Gastroesophageal sphincter (tissue), 4 donors: ENCODE results near the gene GRID1. TPM values are rescaled to one million over a fixed set of nuclear protein-coding genes. Genes with fewer than 3 reads are reported as not detected.

ENCODE experiments used
- ATAC-seq: fragments of 150-250 bp; one replicate; pipeline ENCODE4 v1.9.1; 2016; ENCODE audit warnings: mild to moderate bottlenecking, moderate library complexity
- H3K27ac ChIP-seq, 4 donors: fragments of 200-600 bp; sonication (generic) in 3 of 4; 1 replicate in 3 of 4; 2 replicates in 1 of 4; pipeline ENCODE4 v1.5.1; 2016 to 2019
- H3K27me3 ChIP-seq: fragments of 200-600 bp; sonication (generic); one replicate; pipeline ENCODE4 v1.5.1; 2019
- H3K36me3 ChIP-seq, 2 donors: fragments of 200-600 bp; sonication (generic); one replicate each; pipeline ENCODE4 v1.5.1; 2019; ENCODE audit warnings: control low read depth in 1 of 2
- H3K4me1 ChIP-seq, 3 donors: fragments of 200-600 bp; sonication (generic); 1 replicate in 2 of 3; 2 replicates in 1 of 3; pipeline ENCODE4 v1.5.1; 2016 to 2019; ENCODE audit warnings: control low read depth in 2 of 3
- H3K4me3 ChIP-seq, 2 donors: fragments of 200-600 bp; sonication (generic); one replicate each; pipeline ENCODE4 v1.5.1; 2019; ENCODE audit warnings: mild to moderate bottlenecking in 1 of 2, moderate library complexity in 1 of 2
- H3K9me3 ChIP-seq, 3 donors: fragments of 200-600 bp; sonication (generic); one replicate each; pipeline ENCODE4 v1.5.1; 2017 to 2019; ENCODE audit warnings: control low read depth in 2 of 3
- EP300 ChIP-seq: sonication (generic); formaldehyde crosslinking; IDR thresholded peaks from one replicate; pipeline ENCODE4 v1.6.1; 2017; ENCODE audit warnings: antibody characterized with exemption, mild to moderate bottlenecking
- POLR2A ChIP-seq, 2 donors: fragments of 450-650 bp; IDR thresholded peaks; one replicate each; pipeline ENCODE4 v1.6.1; 2017; ENCODE audit warnings: antibody characterized with exemption in 2 of 2, mild to moderate bottlenecking in 2 of 2, moderate library complexity in 1 of 2
- POLR2AphosphoS5 ChIP-seq: sonication (generic); formaldehyde crosslinking; IDR thresholded peaks from one replicate; pipeline ENCODE4 v1.6.1; 2017; ENCODE audit warnings: antibody characterized with exemption
- WGBS, 2 donors: methylation state at CpG; one replicate each; pipeline ENCODE4 v1.1.5; 2018; ENCODE audit warnings: low coverage in 1 of 2; 5-methylcytosine and 5-hydroxymethylcytosine counted together
- total RNA-seq, 4 donors: library from RNA; depleted of rRNA; stranded (reverse); fragments of >200 nt; gene quantifications; one replicate each; pipeline ENCODE4 v1.1.0, GENCODE V29; 2016
- TF ChIP-seq, protein P1 (sequence below), 4 experiments: fragments of 200-600 bp in 2 of 4; fragments of 450-650 bp in 2 of 4; sonication (generic) in 1 of 4; IDR thresholded peaks; one replicate each; pipeline ENCODE4 v1.5.1; 2017 to 2019; ENCODE audit warnings: antibody characterized with exemption in 4 of 4, mild to moderate bottlenecking in 2 of 4, moderate library complexity in 2 of 4

The GRID1 gene
- total RNA-seq, 4 donors from 2014 or later, result 1.2 to 2.7 (median 1.7) TPM

DNA sequence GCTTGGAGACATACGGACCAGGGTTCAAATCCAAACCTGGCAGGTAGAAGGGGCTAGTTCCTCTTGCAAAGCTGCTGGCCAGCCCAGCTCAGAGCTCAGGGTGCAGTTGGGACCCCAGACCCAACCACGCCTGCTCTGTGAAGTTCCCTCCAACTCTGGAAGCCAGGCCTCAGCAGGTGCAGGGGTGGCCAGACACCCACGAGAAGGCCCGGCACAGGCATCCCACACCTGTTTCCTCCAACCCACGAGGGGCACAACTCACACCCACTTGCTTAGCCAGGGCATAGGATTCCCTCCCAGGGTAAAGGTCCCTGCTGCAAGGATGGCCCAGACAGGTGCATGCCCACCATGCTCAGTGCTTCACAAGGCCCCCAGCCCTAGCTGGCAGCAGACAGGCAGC, 262.4 kb downstream of the GRID1 start:
- TF ChIP-seq POLR2A (IDR thresholded peaks at IDR 0.05), result no peak
- TF ChIP-seq POLR2AphosphoS5, result no peak
- TF ChIP-seq, protein P1, sequence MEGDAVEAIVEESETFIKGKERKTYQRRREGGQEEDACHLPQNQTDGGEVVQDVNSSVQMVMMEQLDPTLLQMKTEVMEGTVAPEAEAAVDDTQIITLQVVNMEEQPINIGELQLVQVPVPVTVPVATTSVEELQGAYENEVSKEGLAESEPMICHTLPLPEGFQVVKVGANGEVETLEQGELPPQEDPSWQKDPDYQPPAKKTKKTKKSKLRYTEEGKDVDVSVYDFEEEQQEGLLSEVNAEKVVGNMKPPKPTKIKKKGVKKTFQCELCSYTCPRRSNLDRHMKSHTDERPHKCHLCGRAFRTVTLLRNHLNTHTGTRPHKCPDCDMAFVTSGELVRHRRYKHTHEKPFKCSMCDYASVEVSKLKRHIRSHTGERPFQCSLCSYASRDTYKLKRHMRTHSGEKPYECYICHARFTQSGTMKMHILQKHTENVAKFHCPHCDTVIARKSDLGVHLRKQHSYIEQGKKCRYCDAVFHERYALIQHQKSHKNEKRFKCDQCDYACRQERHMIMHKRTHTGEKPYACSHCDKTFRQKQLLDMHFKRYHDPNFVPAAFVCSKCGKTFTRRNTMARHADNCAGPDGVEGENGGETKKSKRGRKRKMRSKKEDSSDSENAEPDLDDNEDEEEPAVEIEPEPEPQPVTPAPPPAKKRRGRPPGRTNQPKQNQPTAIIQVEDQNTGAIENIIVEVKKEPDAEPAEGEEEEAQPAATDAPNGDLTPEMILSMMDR (IDR thresholded peaks at IDR 0.05), result no peak
- no peak for TF ChIP-seq EP300
- WGBS, 2 donors, result 100% methylated on average over 1 of the region's 5 CpGs; no CpG with 5 or more reads in 1 of the 2 donors
- Histone ChIP-seq H3K4me3 (no peak overlapping the region), H3K36me3 (no peaks in the 10 kb centered on the region), H3K9me3 (no peaks in the 10 kb centered on the region), H3K4me1 (no peaks in the 10 kb centered on the region), H3K27ac (no peak overlapping the region), H3K27me3 (no peaks in the 10 kb centered on the region)
- no peak for ATAC-seq

DNA sequence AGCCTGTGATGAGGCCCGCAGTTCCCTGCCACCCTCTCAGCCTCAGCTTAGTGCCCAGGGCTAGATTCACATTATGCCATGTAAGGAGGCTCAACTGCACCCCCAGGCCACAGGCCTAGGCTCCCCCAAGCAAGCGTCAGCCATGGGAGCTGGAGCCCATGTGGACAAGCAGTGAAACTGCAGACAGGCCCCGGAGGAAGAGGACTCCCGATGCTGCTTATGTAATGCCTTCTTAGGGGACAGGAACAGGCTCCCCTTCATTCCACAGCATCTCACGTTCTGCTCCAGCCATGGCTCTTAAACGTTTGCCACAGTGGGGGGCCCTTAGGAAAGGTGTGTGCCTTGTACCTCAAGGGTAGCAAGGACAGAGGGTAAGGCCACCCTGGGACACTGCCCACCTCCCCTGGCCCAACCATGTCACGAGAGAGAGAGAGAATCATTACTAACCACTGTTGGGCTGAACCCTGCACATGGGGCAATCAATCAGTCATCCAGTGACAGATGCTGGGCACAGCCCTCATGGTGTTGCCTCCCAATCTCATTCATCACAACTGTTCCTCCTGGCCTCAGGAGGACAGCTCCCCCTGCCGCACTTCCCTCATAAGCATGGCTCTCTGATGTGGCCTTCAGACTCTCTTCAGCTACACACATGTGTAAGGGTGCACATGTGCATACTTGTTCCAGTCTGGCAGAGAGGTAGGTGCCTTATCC, 263.0 kb downstream of the GRID1 start:
- no CpG with 5 or more reads among the region's 8 CpGs for WGBS, 2 donors

GRCh38 chr10:86102451-86102850, 264.1 kb downstream of the GRID1 start:
- ATAC-seq, result no peak
- WGBS, 2 donors, result 71 to 73% methylated on average over 3 to 5 of the region's 5 CpGs
- H3K27ac ChIP-seq, result no peak overlapping the region
- no peaks in the 10 kb centered on the region for H3K9me3 ChIP-seq
- H3K27me3 ChIP-seq, result no peaks in the 10 kb centered on the region
- no peak for TF ChIP-seq POLR2A (IDR thresholded peaks at IDR 0.05)
- TF ChIP-seq, protein P1 (IDR thresholded peaks at IDR 0.05), result no peak
- TF ChIP-seq EP300, result no peak
- no peak for TF ChIP-seq POLR2AphosphoS5
- H3K4me3 ChIP-seq, result no peak overlapping the region
- H3K36me3 ChIP-seq, result no peaks in the 10 kb centered on the region
- no peaks in the 10 kb centered on the region for H3K4me1 ChIP-seq

More for the DNA sequence above, 263.0 kb downstream of the GRID1 start:
- Histone ChIP-seq H3K4me3 (no peak overlapping the region), H3K27ac (no peak overlapping the region), H3K36me3 (no peaks in the 10 kb centered on the region), H3K9me3 (no peaks in the 10 kb centered on the region), H3K27me3 (no peaks in the 10 kb centered on the region), H3K4me1 (no peaks in the 10 kb centered on the region)
- ATAC-seq, result no peak
- TF ChIP-seq EP300 (no peak), POLR2AphosphoS5 (no peak), POLR2A (IDR thresholded peaks at IDR 0.05) (no peak)

- Histone ChIP-seq H3K4me1 (no peaks in the 10 kb centered on the region), H3K27me3 (no peaks in the 10 kb centered on the region), H3K4me3 (no peak overlapping the region), H3K36me3 (no peaks in the 10 kb centered on the region), H3K27ac (no peak overlapping the region), H3K9me3 (no peaks in the 10 kb centered on the region)
- TF ChIP-seq, protein P1 (IDR thresholded peaks at IDR 0.05), result no peak
- TF ChIP-seq POLR2A (IDR thresholded peaks at IDR 0.05), result no peak
- no peak for TF ChIP-seq EP300
- no peak for TF ChIP-seq POLR2AphosphoS5
- WGBS, 2 donors, result 77% methylated on average over 2 of the region's 2 CpGs; no CpG with 5 or more reads in 1 of the 2 donors
- ATAC-seq, result no peak
These were observed 264.6 kb downstream of the GRID1 start for GRCh38 chr10:86102031-86102430.

GRCh38 chr10:86100581-86101061, 266.0 kb downstream of the GRID1 start:
- WGBS, 2 donors, result 67 to 70% methylated on average over 1 to 4 of the region's 5 CpGs
- Histone ChIP-seq H3K4me1 (no peaks in the 10 kb centered on the region), H3K27me3 (no peaks in the 10 kb centered on the region), H3K4me3 (no peak overlapping the region), H3K27ac (no peak overlapping the region), H3K9me3 (no peaks in the 10 kb centered on the region), H3K36me3 (no peaks in the 10 kb centered on the region)
- TF ChIP-seq POLR2AphosphoS5 (no peak), POLR2A (IDR thresholded peaks at IDR 0.05) (no peak), EP300 (no peak)
- TF ChIP-seq, protein P1 (IDR thresholded peaks at IDR 0.05), result no peak
- ATAC-seq, result no peak
